Smooth muscle cell (in vitro differentiated cells): ENCODE data around the gene LRRC58. TPM values are rescaled to one million over a fixed set of nuclear protein-coding genes. Genes with fewer than 3 reads are reported as not detected.
A peak's percentile ranks its signal among the peaks of the same experiment; 100 is the strongest.

Experiments used
- DNase-seq: peaks from one replicate; lab custom pipeline; 2025; ENCODE audit not compliant: unreplicated experiment; lab: John Stamatoyannopoulos, UW
- H2AFZ ChIP-seq: fragments of 200-600 bp; sonication (generic); 2 replicates; pipeline ENCODE4 v1.6.0; 2016; ENCODE audit warnings: antibody characterized with exemption, low read depth, mild to moderate bottlenecking
- H3F3A ChIP-seq: fragments of 200-600 bp; sonication (generic); 2 replicates; pipeline ENCODE4 v1.6.0; 2017; ENCODE audit warnings: antibody characterized with exemption, low read depth
- H3K27ac ChIP-seq: fragments of 200-600 bp; sonication (generic); 2 replicates; pipeline ENCODE4 v1.5.1; 2016; ENCODE audit warnings: low read depth, mild to moderate bottlenecking
- H3K27me3 ChIP-seq: fragments of 200-600 bp; sonication (generic); 2 replicates; pipeline ENCODE4 v1.6.1; 2016; ENCODE audit warnings: low read depth, mild to moderate bottlenecking
- H3K36me3 ChIP-seq: fragments of 200-600 bp; sonication (generic); 2 replicates; pipeline ENCODE4 v1.5.1; 2016; ENCODE audit warnings: low read depth
- H3K4me1 ChIP-seq: fragments of 200-600 bp; sonication (generic); 2 replicates; pipeline ENCODE4 v1.5.1; 2016; ENCODE audit warnings: low read depth
- H3K4me2 ChIP-seq: fragments of 200-600 bp; sonication (generic); 2 replicates; pipeline ENCODE4 v1.6.0; 2016; ENCODE audit warnings: mild to moderate bottlenecking
- H3K4me3 ChIP-seq: fragments of 200-600 bp; sonication (generic); 2 replicates; pipeline ENCODE4 v1.5.1; 2016; ENCODE audit warnings: mild to moderate bottlenecking
- H3K79me2 ChIP-seq: fragments of 200-600 bp; sonication (generic); 2 replicates; pipeline ENCODE4 v1.6.0; 2016; ENCODE audit warnings: low read depth, mild to moderate bottlenecking
- H3K9ac ChIP-seq: fragments of 200-600 bp; sonication (generic); 2 replicates; pipeline ENCODE4 v1.6.0; 2016; ENCODE audit warnings: low read depth
- H3K9me3 ChIP-seq: fragments of 200-600 bp; sonication (generic); replicated peaks from 2 replicates; pipeline ENCODE4 v1.5.1; 2016; ENCODE audit warnings: low read depth
- H4K20me1 ChIP-seq: fragments of 200-600 bp; sonication (generic); 2 replicates; pipeline ENCODE4 v1.6.0; 2016; ENCODE audit warnings: low read depth
- CTCF ChIP-seq: fragments of 200-600 bp; sonication (generic); IDR thresholded peaks from 2 replicates; pipeline ENCODE4 v1.5.1; 2017; ENCODE audit warnings: borderline replicate concordance, mild to moderate bottlenecking, antibody characterized with exemption; ENCODE audit not compliant: insufficient read depth, poor library complexity, severe bottlenecking
- whole genome bisulfite sequencing: methylation state at CpG from one replicate; pipeline ENCODE4 v1.1.7; 2016; ENCODE audit warnings: low lambda C conversion rate; 5-methylcytosine and 5-hydroxymethylcytosine counted together
- polyA plus RNA-seq: library from polyadenylated mRNA; unstranded; fragments of >200 nt; fragmentation: Nextera tagmentation; extraction: Ambion mirVana; gene quantifications from 2 replicates; pipeline ENCODE4 v1.2.1, GENCODE V29; 2016
- total RNA-seq: library from RNA; depleted of rRNA; stranded (reverse); fragments of >200 nt; gene quantifications from 2 replicates; pipeline ENCODE4 v1.2.3, GENCODE V29; 2014

LRRC58 gene
- total and polyA plus RNA-seq, 2 experiments from 2014 or later = 6.4 to 20.4 TPM

GRCh38 chr3:120344349-120344748 is 4.8 kb downstream of the LRRC58 start:
- peaks cover 3% of the 10 kb centered on the region for H3K9me3 ChIP-seq
- no peak for DNase-seq

GRCh38 chr3:120341658-120342346 is 7.4 kb downstream of the LRRC58 start:
- no peaks in the 10 kb centered on the region for H3K27me3 ChIP-seq
- no peak overlapping the region for H2AFZ ChIP-seq
- no peak overlapping the region for H3K4me2 ChIP-seq
- no peak overlapping the region for H3K27ac ChIP-seq
- no peak overlapping the region for H3K4me3 ChIP-seq
- peaks cover 8% of the 10 kb centered on the region for H3K36me3 ChIP-seq
- 85% methylated on average over 8 of the region's 8 CpGs for WGBS
- H3K79me2 ChIP-seq = peaks cover 79% of the 10 kb centered on the region
- TF ChIP-seq CTCF = no peak
- DNase-seq = no peak
- no peak overlapping the region for H3K9ac ChIP-seq
- peaks cover 12% of the 10 kb centered on the region for H3K9me3 ChIP-seq
- peaks cover 55% of the 10 kb centered on the region for H4K20me1 ChIP-seq
- no peaks in the 10 kb centered on the region for H3F3A ChIP-seq
- H3K4me1 ChIP-seq = peaks cover 5% of the 10 kb centered on the region

More at GRCh38 chr3:120344349-120344748, 4.8 kb downstream of the LRRC58 start:
- H3K4me1 ChIP-seq = peaks cover 10% of the 10 kb centered on the region
- no peak for TF ChIP-seq CTCF
- no peaks in the 10 kb centered on the region for H3K27me3 ChIP-seq
- peaks cover 78% of the 10 kb centered on the region for H3K79me2 ChIP-seq
- H3K36me3 ChIP-seq = no peaks in the 10 kb centered on the region
- no peak overlapping the region for H3K4me3 ChIP-seq
- H3K4me2 ChIP-seq = peak overlapping the region; percentile 47
- 0% methylated on average over 1 of the region's 1 CpG for WGBS
- no peaks in the 10 kb centered on the region for H3F3A ChIP-seq
- H4K20me1 ChIP-seq = peaks cover 62% of the 10 kb centered on the region
- H3K27ac ChIP-seq = peak overlapping the region; percentile 18
- H2AFZ ChIP-seq = no peak overlapping the region
- H3K9ac ChIP-seq = no peak overlapping the region

GRCh38 chr3:120339362-120339761 is 9.8 kb downstream of the LRRC58 start:
- peaks cover 12% of the 10 kb centered on the region for H3K9me3 ChIP-seq
- no peak for TF ChIP-seq CTCF
- no peak overlapping the region for H3K9ac ChIP-seq
- no peak overlapping the region for H3K4me3 ChIP-seq
- no peak overlapping the region for H3K27ac ChIP-seq
- H3F3A ChIP-seq = no peaks in the 10 kb centered on the region
- WGBS = 98% methylated on average over 3 of the region's 3 CpGs
- no peaks in the 10 kb centered on the region for H3K27me3 ChIP-seq
- H3K79me2 ChIP-seq = peaks cover 63% of the 10 kb centered on the region
- H2AFZ ChIP-seq = no peak overlapping the region
- H4K20me1 ChIP-seq = peaks cover 40% of the 10 kb centered on the region
- peaks cover 11% of the 10 kb centered on the region for H3K36me3 ChIP-seq
- H3K4me2 ChIP-seq = no peak overlapping the region
- no peak for DNase-seq
- H3K4me1 ChIP-seq = peaks cover 5% of the 10 kb centered on the region

- TF ChIP-seq CTCF = no peak
- no peaks in the 10 kb centered on the region for H3F3A ChIP-seq
- H3K4me1 ChIP-seq = peaks cover 5% of the 10 kb centered on the region
- peaks cover 11% of the 10 kb centered on the region for H3K36me3 ChIP-seq
- no peak for DNase-seq
- no peak overlapping the region for H3K27ac ChIP-seq
- 100% methylated on average over 1 of the region's 1 CpG for WGBS
- no peaks in the 10 kb centered on the region for H3K27me3 ChIP-seq
- H2AFZ ChIP-seq = no peak overlapping the region
- no peak overlapping the region for H3K4me2 ChIP-seq
- H3K9ac ChIP-seq = no peak overlapping the region
- H4K20me1 ChIP-seq = peaks cover 31% of the 10 kb centered on the region
- peaks cover 12% of the 10 kb centered on the region for H3K9me3 ChIP-seq
- H3K4me3 ChIP-seq = no peak overlapping the region
- peaks cover 54% of the 10 kb centered on the region for H3K79me2 ChIP-seq
Observed at GRCh38 chr3:120338517-120338916, 10.6 kb downstream of the LRRC58 start.
